ENCODE measurements around the gene PAIP2B. TPM values are rescaled to one million over a fixed set of nuclear protein-coding genes. Genes with fewer than 3 reads are reported as not detected.
A peak's percentile ranks its signal among the peaks of the same experiment; 100 is the strongest.

Gene PAIP2B, protein sequence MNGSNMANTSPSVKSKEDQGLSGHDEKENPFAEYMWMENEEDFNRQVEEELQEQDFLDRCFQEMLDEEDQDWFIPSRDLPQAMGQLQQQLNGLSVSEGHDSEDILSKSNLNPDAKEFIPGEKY
- total RNA-seq (ENCODE audit: low replicate concordance), result 12.5 and 17.1 TPM in 2 replicates

DNA sequence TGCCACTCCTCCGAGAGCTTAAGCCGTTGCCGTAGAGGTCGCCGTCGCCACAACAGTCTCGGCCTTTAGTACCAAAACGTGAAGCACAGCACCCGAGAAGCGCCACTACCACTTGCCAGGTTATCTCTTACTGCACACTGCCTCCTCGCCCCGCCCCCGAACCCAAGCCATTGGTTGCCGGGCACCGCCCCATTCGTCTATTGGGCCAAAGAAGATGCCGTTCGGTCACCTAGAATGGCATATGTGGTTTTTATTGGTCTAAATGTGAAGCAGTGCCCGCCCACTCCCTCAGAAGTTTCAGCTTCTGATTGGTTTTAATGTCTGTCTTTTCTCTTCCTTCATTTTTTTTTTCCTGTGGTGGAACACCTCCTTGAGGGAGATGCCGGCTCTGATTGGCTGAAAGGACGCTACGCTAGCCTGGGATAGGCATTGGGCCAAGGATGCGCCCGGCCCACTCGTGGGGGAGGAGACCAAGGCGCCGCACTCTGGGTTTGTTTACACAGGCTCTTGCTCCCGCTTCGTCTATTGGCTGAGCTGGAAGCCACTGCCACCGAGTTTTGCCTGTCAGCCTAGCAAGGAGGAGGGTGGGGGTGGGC, at the start of gene PAIP2B:
PAIP2B (minus strand) TSS at position 139 of the 596 bp plus-strand sequence. CDS start 24,514 bp downstream, outside the sequence.
- H3K36me3 Mint-ChIP-seq, result no peaks in the 10 kb centered on the region
- Histone ChIP-seq H3K4me3 (peak within 1 kb of the TSS; percentile 66), H3K79me2 (ENCODE audit: low read depth) (peaks cover 21% of the 10 kb centered on the region), H3K4me1 (peaks cover 9% of the 10 kb centered on the region), H2AFZ (replicated peaks) (peak within 1 kb of the TSS; percentile 85), H3K27me3 (no peaks in the 10 kb centered on the region), H3K9ac (peak within 1 kb of the TSS; percentile 29), H3F3A (ENCODE audit: low read depth) (peaks cover 19% of the 10 kb centered on the region), H4K20me1 (ENCODE audit: low read depth) (peaks cover 8% of the 10 kb centered on the region), H3K4me2 (peak within 1 kb of the TSS; percentile 89), H3K27ac (peak within 1 kb of the TSS; percentile 64), H3K36me3 (no peaks in the 10 kb centered on the region), H3K9me3 (ENCODE audit: low read depth) (no peaks in the 10 kb centered on the region)
- H3K9me3 Mint-ChIP-seq, result no peaks in the 10 kb centered on the region
- peak within 1 kb of the TSS; percentile 79 for H3K27ac Mint-ChIP-seq
- peaks cover 6% of the 10 kb centered on the region for H3K27me3 Mint-ChIP-seq (ENCODE audit: insufficient read depth, low read depth)
- no peak for TF ChIP-seq EZH2 (IDR thresholded peaks at IDR 0.05)
- TF ChIP-seq, protein P1, sequence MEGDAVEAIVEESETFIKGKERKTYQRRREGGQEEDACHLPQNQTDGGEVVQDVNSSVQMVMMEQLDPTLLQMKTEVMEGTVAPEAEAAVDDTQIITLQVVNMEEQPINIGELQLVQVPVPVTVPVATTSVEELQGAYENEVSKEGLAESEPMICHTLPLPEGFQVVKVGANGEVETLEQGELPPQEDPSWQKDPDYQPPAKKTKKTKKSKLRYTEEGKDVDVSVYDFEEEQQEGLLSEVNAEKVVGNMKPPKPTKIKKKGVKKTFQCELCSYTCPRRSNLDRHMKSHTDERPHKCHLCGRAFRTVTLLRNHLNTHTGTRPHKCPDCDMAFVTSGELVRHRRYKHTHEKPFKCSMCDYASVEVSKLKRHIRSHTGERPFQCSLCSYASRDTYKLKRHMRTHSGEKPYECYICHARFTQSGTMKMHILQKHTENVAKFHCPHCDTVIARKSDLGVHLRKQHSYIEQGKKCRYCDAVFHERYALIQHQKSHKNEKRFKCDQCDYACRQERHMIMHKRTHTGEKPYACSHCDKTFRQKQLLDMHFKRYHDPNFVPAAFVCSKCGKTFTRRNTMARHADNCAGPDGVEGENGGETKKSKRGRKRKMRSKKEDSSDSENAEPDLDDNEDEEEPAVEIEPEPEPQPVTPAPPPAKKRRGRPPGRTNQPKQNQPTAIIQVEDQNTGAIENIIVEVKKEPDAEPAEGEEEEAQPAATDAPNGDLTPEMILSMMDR (IDR thresholded peaks at IDR 0.05), result no peak
- TF ChIP-seq EZH2phosphoT487 (IDR thresholded peaks at IDR 0.05), result no peak
- peaks cover 13% of the 10 kb centered on the region for H3K4me1 Mint-ChIP-seq
- peak; percentile 100 for DNase-seq (ENCODE audit: low spot score)
- H3K4me3 Mint-ChIP-seq, result peak within 1 kb of the TSS; percentile 98

DNA sequence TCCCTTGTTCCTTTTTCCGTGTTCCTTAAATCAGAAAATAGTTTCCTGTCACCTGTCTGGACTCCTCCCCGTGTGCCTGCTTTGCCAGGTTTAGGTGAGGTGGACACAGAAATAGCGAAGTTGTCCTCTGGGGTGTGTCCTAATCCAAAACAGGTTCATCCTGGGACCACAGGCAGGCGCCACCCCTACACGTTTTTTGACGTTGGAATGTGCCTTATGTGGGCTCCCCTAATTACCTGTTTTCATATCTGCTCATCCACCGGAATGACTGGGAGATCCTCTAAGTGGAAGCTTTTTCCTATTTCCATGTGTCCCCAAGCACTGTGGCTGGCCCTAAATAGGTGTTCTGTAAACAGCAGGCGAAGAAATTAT, 49.0 kb upstream of the PAIP2B start:
- Histone ChIP-seq H3K27me3 (peaks cover 75% of the 10 kb centered on the region), H3F3A (ENCODE audit: low read depth) (peaks cover 22% of the 10 kb centered on the region), H4K20me1 (ENCODE audit: low read depth) (peaks cover 14% of the 10 kb centered on the region), H3K9ac (no peak overlapping the region), H3K9me3 (ENCODE audit: low read depth) (peaks cover 7% of the 10 kb centered on the region), H2AFZ (replicated peaks) (no peak overlapping the region), H3K4me3 (no peak overlapping the region), H3K4me2 (no peak overlapping the region), H3K27ac (no peak overlapping the region), H3K36me3 (no peaks in the 10 kb centered on the region), H3K4me1 (peaks cover 9% of the 10 kb centered on the region), H3K79me2 (ENCODE audit: low read depth) (no peaks in the 10 kb centered on the region)
- Mint-ChIP-seq H3K36me3 (no peaks in the 10 kb centered on the region), H3K27ac (no peak overlapping the region), H3K9me3 (peaks cover 15% of the 10 kb centered on the region), H3K4me3 (peak overlapping the region; percentile 77), H3K4me1 (peaks cover 11% of the 10 kb centered on the region), H3K27me3 (ENCODE audit: insufficient read depth, low read depth) (peaks cover 8% of the 10 kb centered on the region)
- DNase-seq (ENCODE audit: low spot score), result no peak
- TF ChIP-seq EZH2 (IDR thresholded peaks at IDR 0.05) (no peak), EZH2phosphoT487 (IDR thresholded peaks at IDR 0.05) (no peak)
- TF ChIP-seq, protein P1 (IDR thresholded peaks at IDR 0.05), result no peak

DNA sequence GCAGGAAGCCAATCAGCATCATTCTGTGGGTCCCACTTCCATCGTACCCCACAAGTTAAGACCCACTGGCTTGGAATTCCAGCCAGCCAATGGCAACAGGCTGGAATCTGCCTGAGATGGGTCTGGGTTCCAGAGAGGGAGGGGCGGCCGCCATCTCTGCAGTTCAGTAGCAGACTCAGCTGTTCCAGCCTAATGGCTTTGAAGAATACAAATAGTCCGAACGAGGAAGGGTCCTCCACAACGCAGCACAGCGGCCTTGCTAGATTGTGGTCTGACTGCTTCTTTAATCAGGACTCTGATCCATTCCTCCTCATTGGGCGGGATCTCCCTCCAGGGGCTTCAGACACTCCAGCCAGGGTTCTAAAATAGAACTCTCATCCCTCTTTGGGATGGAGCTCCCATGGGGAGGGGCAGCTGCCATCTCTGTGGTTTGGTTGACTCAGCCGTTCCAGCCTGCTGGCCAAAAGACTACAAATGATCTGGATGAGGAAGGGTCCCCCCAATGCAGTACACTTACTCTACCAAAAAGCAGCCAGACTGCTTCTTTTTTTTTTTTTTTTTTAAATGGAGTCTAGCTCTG, 42.7 kb upstream of the PAIP2B start:
- H3K79me2 ChIP-seq (ENCODE audit: low read depth), result no peaks in the 10 kb centered on the region
- no peaks in the 10 kb centered on the region for H3K4me1 Mint-ChIP-seq
- no peak overlapping the region for H3K27ac Mint-ChIP-seq
- H3K36me3 Mint-ChIP-seq, result no peaks in the 10 kb centered on the region
- H3K9me3 Mint-ChIP-seq, result peaks cover 11% of the 10 kb centered on the region
- H3K27ac ChIP-seq, result no peak overlapping the region
- no peak overlapping the region for H3K9ac ChIP-seq
- H4K20me1 ChIP-seq (ENCODE audit: low read depth), result no peaks in the 10 kb centered on the region
- H2AFZ ChIP-seq (replicated peaks), result no peak overlapping the region
- no peak overlapping the region for H3K4me2 ChIP-seq
- DNase-seq (ENCODE audit: low spot score), result no peak
- H3K36me3 ChIP-seq, result no peaks in the 10 kb centered on the region
- no peaks in the 10 kb centered on the region for H3F3A ChIP-seq (ENCODE audit: low read depth)
- peaks cover 7% of the 10 kb centered on the region for H3K27me3 Mint-ChIP-seq (ENCODE audit: insufficient read depth, low read depth)
- H3K9me3 ChIP-seq (ENCODE audit: low read depth), result no peaks in the 10 kb centered on the region
- H3K4me3 Mint-ChIP-seq, result no peak overlapping the region
- TF ChIP-seq EZH2 (IDR thresholded peaks at IDR 0.05), result no peak
- no peaks in the 10 kb centered on the region for H3K4me1 ChIP-seq
- no peak overlapping the region for H3K4me3 ChIP-seq
- peaks cover 25% of the 10 kb centered on the region for H3K27me3 ChIP-seq

DNA sequence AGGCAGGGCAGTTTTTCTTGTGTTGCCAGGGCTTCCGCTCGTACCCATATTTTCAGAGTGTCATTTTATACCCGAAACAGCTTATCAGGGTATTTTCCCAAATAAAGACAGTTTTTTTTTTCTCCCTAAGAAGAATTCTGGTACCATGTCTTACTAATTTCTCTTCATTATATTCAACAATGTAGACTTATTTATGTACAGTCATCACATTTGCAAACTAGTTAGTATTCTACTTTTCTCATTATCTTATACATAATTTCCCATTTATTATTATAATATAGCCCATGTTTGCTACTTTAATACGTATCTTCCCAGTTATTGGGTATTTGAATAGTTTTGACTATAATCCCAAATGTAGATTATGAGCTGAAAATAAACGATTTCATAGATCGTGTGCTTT, 36.5 kb upstream of the PAIP2B start:
- H3K27ac Mint-ChIP-seq, result no peak overlapping the region
- Histone ChIP-seq H3K36me3 (no peaks in the 10 kb centered on the region), H3K79me2 (ENCODE audit: low read depth) (no peaks in the 10 kb centered on the region), H3K27me3 (peaks cover 4% of the 10 kb centered on the region), H3K4me3 (no peak overlapping the region), H3K4me1 (no peaks in the 10 kb centered on the region), H4K20me1 (ENCODE audit: low read depth) (no peaks in the 10 kb centered on the region), H3F3A (ENCODE audit: low read depth) (no peaks in the 10 kb centered on the region), H3K9me3 (ENCODE audit: low read depth) (no peaks in the 10 kb centered on the region), H3K27ac (no peak overlapping the region), H3K9ac (no peak overlapping the region), H2AFZ (replicated peaks) (no peak overlapping the region), H3K4me2 (no peak overlapping the region)
- no peaks in the 10 kb centered on the region for H3K9me3 Mint-ChIP-seq
- TF ChIP-seq EZH2 (IDR thresholded peaks at IDR 0.05) (no peak), EZH2phosphoT487 (IDR thresholded peaks at IDR 0.05) (no peak)
- TF ChIP-seq, protein P1 (IDR thresholded peaks at IDR 0.05), result no peak
- H3K4me3 Mint-ChIP-seq, result no peak overlapping the region
- no peaks in the 10 kb centered on the region for H3K27me3 Mint-ChIP-seq (ENCODE audit: insufficient read depth, low read depth)
- H3K4me1 Mint-ChIP-seq, result no peaks in the 10 kb centered on the region
- H3K36me3 Mint-ChIP-seq, result no peaks in the 10 kb centered on the region
- DNase-seq (ENCODE audit: low spot score), result no peak
